ENCODE measurements around the gene LDLRAD3. TPM values are rescaled to one million over a fixed set of nuclear protein-coding genes. Genes with fewer than 3 reads are reported as not detected.

LDLRAD3 gene
- total RNA-seq, 1 experiment from 2014 or later, result 28.1 TPM

DNA sequence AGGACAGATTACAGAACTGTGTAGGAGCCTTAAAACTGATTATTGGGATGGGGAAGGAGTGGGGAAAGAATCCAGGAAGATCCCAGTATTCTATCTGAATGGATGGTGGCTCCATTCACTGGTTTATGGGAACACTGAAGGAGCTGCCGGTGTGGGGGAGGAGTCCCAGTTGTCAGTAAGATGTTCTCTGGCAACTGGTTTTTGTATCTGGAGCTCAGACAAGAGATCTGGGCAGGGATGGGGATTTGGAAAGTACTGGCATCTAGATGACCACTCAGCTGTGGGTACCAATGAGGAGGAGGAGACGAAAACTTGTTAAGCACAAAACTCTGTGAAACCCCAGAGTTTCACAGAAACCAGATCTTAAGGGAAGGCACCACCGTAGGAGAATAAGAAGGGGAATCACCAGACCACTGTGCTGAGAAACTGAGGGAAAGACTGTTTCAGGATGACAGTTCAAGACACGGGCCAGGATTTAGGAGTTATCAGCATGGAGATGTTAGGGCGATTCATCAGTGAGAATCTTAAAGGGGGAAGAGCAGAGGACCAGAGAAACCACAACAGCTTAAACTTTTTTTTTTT, 28.1 kb downstream of the LDLRAD3 start:
- Histone ChIP-seq H3K36me3 (ENCODE audit: control insufficient read depth, insufficient read depth, low read length) (no peaks in the 10 kb centered on the region), H3K4me3 (ENCODE audit: low read depth in 2 of 2, low read length in 2 of 2) (no peak overlapping the region), H3K9me3 (ENCODE audit: control insufficient read depth, insufficient read depth, low read depth, low read length) (no peaks in the 10 kb centered on the region), H3K27me3 (ENCODE audit: control insufficient read depth, insufficient read depth, low read length) (no peaks in the 10 kb centered on the region), H3K27ac (ENCODE audit: low read length) (no peak overlapping the region), H3K4me1 (ENCODE audit: control insufficient read depth, insufficient read depth, low read length) (peaks cover 3% of the 10 kb centered on the region)
- in situ Hi-C loops (cut with HindIII; ENCODE audit: low pct_unique_long_range_greater_than_20kb, low sequenced_read_pairs), result no loop called here
- ChIA-PET POLR2A (interaction anchor here (0.7 kb wide), 1 partner anchor 15 kb away, joined by 4 read pairs; no protein-coding TSS in a partner anchor), CTCF (interaction anchor here (0.7 kb wide), 1 partner anchor 13 kb away, joined by 3 read pairs; no protein-coding TSS in a partner anchor)
- no peak for TF ChIP-seq TCF7L2 (IDR thresholded peaks at IDR 0.05; ENCODE audit: low read depth, low read length)
- TF ChIP-seq POLR2AphosphoS5 (IDR thresholded peaks at IDR 0.05; ENCODE audit: low read depth, low read length), result no peak
- no peak for TF ChIP-seq SIN3A (IDR thresholded peaks at IDR 0.05; ENCODE audit: borderline replicate concordance, insufficient read depth, low read depth, low read length)
- TF ChIP-seq, protein P1, sequence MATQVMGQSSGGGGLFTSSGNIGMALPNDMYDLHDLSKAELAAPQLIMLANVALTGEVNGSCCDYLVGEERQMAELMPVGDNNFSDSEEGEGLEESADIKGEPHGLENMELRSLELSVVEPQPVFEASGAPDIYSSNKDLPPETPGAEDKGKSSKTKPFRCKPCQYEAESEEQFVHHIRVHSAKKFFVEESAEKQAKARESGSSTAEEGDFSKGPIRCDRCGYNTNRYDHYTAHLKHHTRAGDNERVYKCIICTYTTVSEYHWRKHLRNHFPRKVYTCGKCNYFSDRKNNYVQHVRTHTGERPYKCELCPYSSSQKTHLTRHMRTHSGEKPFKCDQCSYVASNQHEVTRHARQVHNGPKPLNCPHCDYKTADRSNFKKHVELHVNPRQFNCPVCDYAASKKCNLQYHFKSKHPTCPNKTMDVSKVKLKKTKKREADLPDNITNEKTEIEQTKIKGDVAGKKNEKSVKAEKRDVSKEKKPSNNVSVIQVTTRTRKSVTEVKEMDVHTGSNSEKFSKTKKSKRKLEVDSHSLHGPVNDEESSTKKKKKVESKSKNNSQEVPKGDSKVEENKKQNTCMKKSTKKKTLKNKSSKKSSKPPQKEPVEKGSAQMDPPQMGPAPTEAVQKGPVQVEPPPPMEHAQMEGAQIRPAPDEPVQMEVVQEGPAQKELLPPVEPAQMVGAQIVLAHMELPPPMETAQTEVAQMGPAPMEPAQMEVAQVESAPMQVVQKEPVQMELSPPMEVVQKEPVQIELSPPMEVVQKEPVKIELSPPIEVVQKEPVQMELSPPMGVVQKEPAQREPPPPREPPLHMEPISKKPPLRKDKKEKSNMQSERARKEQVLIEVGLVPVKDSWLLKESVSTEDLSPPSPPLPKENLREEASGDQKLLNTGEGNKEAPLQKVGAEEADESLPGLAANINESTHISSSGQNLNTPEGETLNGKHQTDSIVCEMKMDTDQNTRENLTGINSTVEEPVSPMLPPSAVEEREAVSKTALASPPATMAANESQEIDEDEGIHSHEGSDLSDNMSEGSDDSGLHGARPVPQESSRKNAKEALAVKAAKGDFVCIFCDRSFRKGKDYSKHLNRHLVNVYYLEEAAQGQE (IDR thresholded peaks at IDR 0.05; ENCODE audit: insufficient read depth in 1 of 2, low read depth in 2 of 2, low read length in 1 of 2), result no peak
- TF ChIP-seq, protein P2, sequence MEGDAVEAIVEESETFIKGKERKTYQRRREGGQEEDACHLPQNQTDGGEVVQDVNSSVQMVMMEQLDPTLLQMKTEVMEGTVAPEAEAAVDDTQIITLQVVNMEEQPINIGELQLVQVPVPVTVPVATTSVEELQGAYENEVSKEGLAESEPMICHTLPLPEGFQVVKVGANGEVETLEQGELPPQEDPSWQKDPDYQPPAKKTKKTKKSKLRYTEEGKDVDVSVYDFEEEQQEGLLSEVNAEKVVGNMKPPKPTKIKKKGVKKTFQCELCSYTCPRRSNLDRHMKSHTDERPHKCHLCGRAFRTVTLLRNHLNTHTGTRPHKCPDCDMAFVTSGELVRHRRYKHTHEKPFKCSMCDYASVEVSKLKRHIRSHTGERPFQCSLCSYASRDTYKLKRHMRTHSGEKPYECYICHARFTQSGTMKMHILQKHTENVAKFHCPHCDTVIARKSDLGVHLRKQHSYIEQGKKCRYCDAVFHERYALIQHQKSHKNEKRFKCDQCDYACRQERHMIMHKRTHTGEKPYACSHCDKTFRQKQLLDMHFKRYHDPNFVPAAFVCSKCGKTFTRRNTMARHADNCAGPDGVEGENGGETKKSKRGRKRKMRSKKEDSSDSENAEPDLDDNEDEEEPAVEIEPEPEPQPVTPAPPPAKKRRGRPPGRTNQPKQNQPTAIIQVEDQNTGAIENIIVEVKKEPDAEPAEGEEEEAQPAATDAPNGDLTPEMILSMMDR (IDR thresholded peaks at IDR 0.05), result no peak
- ATAC-seq (no peak), DNase-seq (ENCODE audit: low read depth, low spot score) (no peak)
- intact Hi-C loops (cut with micrococcal nuclease; ENCODE audit: unreplicated experiment), result no loop called here
- BruUV-seq (replicated peaks), result no TSS peak

DNA sequence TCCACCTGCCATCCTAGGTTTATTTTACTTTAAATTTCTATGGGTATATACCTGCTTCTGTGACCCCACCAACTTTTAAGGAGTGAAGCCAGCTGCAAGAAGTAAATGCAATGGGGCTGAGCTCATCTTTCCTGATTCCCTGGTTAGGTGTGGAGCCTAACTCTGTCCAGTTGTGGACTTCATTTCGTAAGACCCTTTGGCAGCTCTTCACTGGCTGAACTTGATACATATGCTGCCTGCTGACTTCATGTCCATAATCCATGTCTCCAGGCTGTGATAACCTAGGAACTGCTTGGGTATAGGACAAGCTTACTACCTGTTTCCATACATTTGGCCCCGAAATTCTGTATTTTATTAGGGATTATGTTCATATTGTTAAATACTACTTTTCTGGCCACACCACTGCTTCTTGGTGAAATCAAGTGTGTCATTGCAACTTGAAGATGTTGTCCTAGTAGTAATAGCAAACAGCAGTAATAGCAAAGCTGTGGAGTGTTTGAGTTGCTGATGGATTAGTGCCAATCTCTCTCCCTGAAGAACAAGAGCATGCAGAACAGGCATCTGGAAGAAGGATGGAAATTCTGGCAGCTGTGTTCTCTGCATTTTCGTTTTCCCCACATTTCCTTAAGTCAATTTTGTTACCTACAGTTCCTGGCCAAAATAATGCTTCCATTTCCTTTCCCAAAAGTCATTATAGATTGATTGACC, 31.2 kb downstream of the LDLRAD3 start:
- CTCF ChIA-PET, result no interaction called here
- POLR2A ChIA-PET, result no interaction called here
- DNase-seq (ENCODE audit: low read depth, low spot score) (no peak), ATAC-seq (no peak)
- H3K4me1 ChIP-seq (ENCODE audit: control insufficient read depth, insufficient read depth, low read length), result peaks cover 2% of the 10 kb centered on the region
- no peak for TF ChIP-seq TCF7L2 (IDR thresholded peaks at IDR 0.05; ENCODE audit: low read depth, low read length)
- TF ChIP-seq, protein P1 (IDR thresholded peaks at IDR 0.05; ENCODE audit: insufficient read depth in 1 of 2, low read depth in 2 of 2, low read length in 1 of 2), result no peak
- no peak for TF ChIP-seq SIN3A (IDR thresholded peaks at IDR 0.05; ENCODE audit: borderline replicate concordance, insufficient read depth, low read depth, low read length)
- TF ChIP-seq, protein P2 (IDR thresholded peaks at IDR 0.05), result no peak
- TF ChIP-seq POLR2AphosphoS5 (IDR thresholded peaks at IDR 0.05; ENCODE audit: low read depth, low read length), result no peak
- no peaks in the 10 kb centered on the region for H3K27me3 ChIP-seq (ENCODE audit: control insufficient read depth, insufficient read depth, low read length)
- intact Hi-C loops (cut with micrococcal nuclease; ENCODE audit: unreplicated experiment), result no loop called here
- in situ Hi-C loops (cut with HindIII; ENCODE audit: low pct_unique_long_range_greater_than_20kb, low sequenced_read_pairs), result no loop called here
- no peak overlapping the region for H3K4me3 ChIP-seq (ENCODE audit: low read depth in 2 of 2, low read length in 2 of 2)
- H3K9me3 ChIP-seq (ENCODE audit: control insufficient read depth, insufficient read depth, low read depth, low read length), result no peaks in the 10 kb centered on the region
- no peak overlapping the region for H3K27ac ChIP-seq (ENCODE audit: low read length)
- no TSS peak for BruUV-seq (replicated peaks)
- no peaks in the 10 kb centered on the region for H3K36me3 ChIP-seq (ENCODE audit: control insufficient read depth, insufficient read depth, low read length)

Measured in Panc1 (cell line).